GM12873 (cell line): Measurements from ENCODE around the gene MRGPRG.

Experiments used
- CTCF ChIP-seq: IDR thresholded peaks from 2 replicates; pipeline ENCODE4 v1.5.1; 2012; ENCODE audit warnings: low read depth, mild to moderate bottlenecking, moderate library complexity, low read length, control low read depth; ENCODE audit not compliant: insufficient read depth; ENCODE audit errors: missing control alignments

The MRGPRG gene

GRCh38 chr11:3231851-3232744 is 13.5 kb upstream of the MRGPRG start, which contains the start of gene MRGPRE:
Gene MRGPRE, minus strand, starts transcription at chr11:3232417. Its CDS starts 3,618 bp downstream, at chr11:3228799.
- TF ChIP-seq CTCF = no peak

GRCh38 chr11:3231550-3231850 is 12.9 kb upstream of the MRGPRG start:
- TF ChIP-seq CTCF = no peak

GRCh38 chr11:3230636-3231549 is 12.3 kb upstream of the MRGPRG start:
- TF ChIP-seq CTCF = no peak

GRCh38 chr11:3229673-3230630 is 11.3 kb upstream of the MRGPRG start:
- TF ChIP-seq CTCF = no peak

GRCh38 chr11:3228445-3228829 is 9.8 kb upstream of the MRGPRG start:
- no peak for TF ChIP-seq CTCF

GRCh38 chr11:3227568-3228444 is 9.2 kb upstream of the MRGPRG start:
- no peak for TF ChIP-seq CTCF
